T-helper 1 cell (primary cell): ENCODE measurements around the gene BTN3A1.
"Not testable (repeated sequence)": the region's sequence is repeated elsewhere in the genome, so short reads cannot be mapped to it uniquely, and the experiment has no call there.

ENCODE experiments used
- DNase-seq, 5 donors: peaks; one replicate each; pipeline ENCODE4 v3.0.0-alpha.2; 2012 to 2020

BTN3A1 gene

GRCh38 chr6:26445934-26446667 lies 44.0 kb downstream of the BTN3A1 start:
- peak in 2 of 5 donors; percentile 11 to 49 for DNase-seq

DNA sequence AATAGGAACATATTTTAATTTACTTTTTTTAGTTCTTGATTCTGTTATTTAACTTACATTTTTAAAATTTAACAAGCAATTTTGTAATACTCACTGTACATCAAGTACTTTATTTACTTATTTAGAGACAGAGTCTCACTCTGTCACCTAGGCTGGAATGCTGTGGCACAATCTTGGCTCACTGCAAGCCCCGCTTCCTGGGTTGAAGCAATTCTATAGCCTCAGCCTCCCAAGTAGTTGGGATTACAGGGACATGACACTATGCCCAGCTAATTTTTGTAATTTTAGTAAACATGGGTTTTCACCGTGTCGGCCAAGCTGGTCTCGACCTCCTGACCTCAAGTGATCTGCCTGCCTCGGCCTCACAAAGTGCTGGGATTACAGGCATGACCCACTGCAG lies 45.2 kb downstream of the BTN3A1 start:
- no peak for DNase-seq

DNA sequence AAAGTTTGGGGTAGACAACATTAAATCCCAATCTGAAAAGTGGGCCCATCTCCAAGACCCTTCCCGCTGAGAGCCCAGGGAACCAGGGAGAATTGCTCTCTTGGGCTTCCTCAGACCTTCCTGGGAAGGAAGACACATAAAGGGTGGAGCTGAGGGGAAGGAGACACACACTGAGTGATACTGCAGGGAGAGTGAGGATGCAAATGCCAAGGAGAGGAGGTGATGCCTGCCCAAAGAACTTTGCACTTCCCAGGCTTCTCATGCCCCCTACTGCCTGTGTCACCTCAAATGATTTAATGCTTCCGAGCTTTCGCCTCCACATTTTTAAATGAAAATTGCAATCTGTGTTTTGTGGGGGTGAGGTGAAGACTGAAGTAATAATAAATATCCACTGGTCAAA lies 48.2 kb downstream of the BTN3A1 start:
- DNase-seq, result no peak

- no peak for DNase-seq
Measured at GRCh38 chr6:26452631-26453235, 50.7 kb downstream of the BTN3A1 start.

GRCh38 chr6:26454631-26455030 lies 52.6 kb downstream of the BTN3A1 start:
- DNase-seq, result no peak

DNA sequence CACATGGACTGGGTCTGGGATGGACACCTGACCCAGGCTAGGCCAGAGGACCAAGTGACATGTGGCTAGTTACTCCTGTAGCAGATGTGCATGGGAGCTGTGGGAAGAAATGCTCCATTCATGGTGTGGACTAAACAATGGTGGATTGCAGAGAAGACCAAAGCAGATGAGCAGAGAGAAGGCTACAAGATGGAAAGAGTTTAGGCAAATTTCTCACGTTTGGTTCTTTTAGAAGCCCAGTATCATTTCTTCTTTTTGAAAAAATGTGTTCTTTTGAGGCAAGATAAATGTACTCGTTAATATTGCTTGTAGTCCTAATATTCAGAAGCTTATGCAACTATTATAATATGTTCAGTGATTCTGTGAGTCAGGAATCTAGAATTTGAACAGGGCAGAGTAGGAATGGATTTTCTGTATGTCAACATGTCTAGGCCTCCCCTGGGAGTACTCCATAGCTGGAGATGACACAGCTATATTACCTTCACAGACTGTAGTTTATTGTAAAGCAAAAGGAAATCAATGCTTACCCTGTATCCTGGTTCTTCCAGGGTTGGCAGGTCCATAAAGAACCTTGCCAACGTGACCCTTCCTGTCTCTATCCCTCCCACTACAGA lies 53.4 kb downstream of the BTN3A1 start:
- DNase-seq, result no peak

GRCh38 chr6:26457264-26457805 lies 55.3 kb downstream of the BTN3A1 start:
- DNase-seq, result no peak

GRCh38 chr6:26457806-26458688 lies 56.0 kb downstream of the BTN3A1 start, which contains the start of gene BTN2A1:
Gene BTN2A1 (plus strand): TSS chr6:26457955. CDS start chr6:26458637, 682 bp downstream.
- peak; percentile 40 to 80 (median 65) for DNase-seq

GRCh38 chr6:26459023-26459810 lies 57.1 kb downstream of the BTN3A1 start:
- DNase-seq, result no peak

DNA sequence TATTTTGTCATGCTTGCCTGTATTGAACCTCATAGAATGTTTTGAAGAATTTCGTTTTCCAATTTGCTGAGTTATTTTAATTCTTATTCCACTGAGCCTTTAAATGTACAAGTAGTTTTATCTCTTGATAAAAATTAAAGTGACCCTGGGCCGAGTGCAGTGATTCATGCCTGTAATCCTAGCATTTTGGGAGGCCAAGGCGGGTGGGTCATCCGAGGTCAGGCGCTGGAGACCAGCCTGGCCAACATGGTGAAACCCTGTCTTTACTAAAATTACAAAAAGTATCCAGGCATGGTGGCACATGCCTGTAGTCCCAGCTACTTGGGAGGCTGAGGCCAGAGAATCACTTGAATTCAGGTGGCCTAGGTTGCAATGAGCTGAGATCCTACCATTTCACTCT lies 59.3 kb downstream of the BTN3A1 start:
- not testable (repeated sequence) for DNase-seq

GRCh38 chr6:26464014-26464413 lies 61.9 kb downstream of the BTN3A1 start:
- DNase-seq, result no peak

- DNase-seq, result no peak
Measured at GRCh38 chr6:26464416-26465131, 62.5 kb downstream of the BTN3A1 start.
